SJCRH30 (cell line): ENCODE results near the gene FADS1. TPM values are rescaled to one million over a fixed set of nuclear protein-coding genes. Genes with fewer than 3 reads are reported as not detected.

Experiments used
- DNase-seq, 2 experiments: peaks; one replicate each; pipeline ENCODE4 v3.0.0-alpha.2; 2015 to 2020
- H3K27ac ChIP-seq: fragments of 250-450 bp; sonication (Bioruptor Pico); 2 replicates; pipeline ENCODE4 v1.5.1; 2020; ENCODE audit warnings: mild to moderate bottlenecking, moderate library complexity
- H3K27me3 ChIP-seq: fragments of 250-450 bp; sonication (Bioruptor Pico); 2 replicates; pipeline ENCODE4 v1.5.1; 2020; ENCODE audit warnings: mild to moderate bottlenecking, moderate library complexity
- H3K36me3 ChIP-seq: fragments of 250-450 bp; sonication (Bioruptor Pico); 2 replicates; pipeline ENCODE4 v1.5.1; 2020; ENCODE audit warnings: mild to moderate bottlenecking, moderate library complexity
- H3K4me1 ChIP-seq: fragments of 250-450 bp; sonication (Bioruptor Pico); 2 replicates; pipeline ENCODE4 v1.5.1; 2020; ENCODE audit warnings: mild to moderate bottlenecking, moderate library complexity
- H3K4me3 ChIP-seq: fragments of 250-450 bp; sonication (Bioruptor Pico); 2 replicates; pipeline ENCODE4 v1.5.1; 2020; ENCODE audit warnings: mild to moderate bottlenecking, moderate library complexity
- H3K9me3 ChIP-seq: fragments of 250-450 bp; sonication (Bioruptor Pico); replicated peaks from 2 replicates; pipeline ENCODE4 v1.5.1; 2020; ENCODE audit warnings: mild to moderate bottlenecking, moderate library complexity
- total RNA-seq: library from RNA; depleted of rRNA; stranded (reverse); fragments of >200 nt; shearing (Covaris generic); gene quantifications from 2 replicates; pipeline ENCODE4 v1.2.3, GENCODE V29; 2014

The FADS1 gene
- total RNA-seq, 1 experiment from 2014 or later = 105 TPM

- peaks cover 11% of the 10 kb centered on the region; the same call in 1 of the 2 replicates for H3K4me1 ChIP-seq
- no peak overlapping the region for H3K4me3 ChIP-seq
- H3K9me3 ChIP-seq = no peaks in the 10 kb centered on the region
- H3K27ac ChIP-seq = no peak overlapping the region
- DNase-seq = no peak
- peaks cover 13% of the 10 kb centered on the region for H3K27me3 ChIP-seq
- H3K36me3 ChIP-seq = no peaks in the 10 kb centered on the region
Observed at GRCh38 chr11:61762223-61762615, 54.6 kb downstream of the FADS1 start.

GRCh38 chr11:61761440-61762222 lies 55.2 kb downstream of the FADS1 start:
- H3K27ac ChIP-seq = no peak overlapping the region
- peaks cover 7% of the 10 kb centered on the region; the same call in 1 of the 2 replicates for H3K4me1 ChIP-seq
- no peaks in the 10 kb centered on the region for H3K36me3 ChIP-seq
- H3K27me3 ChIP-seq = peaks cover 13% of the 10 kb centered on the region
- no peak for DNase-seq
- no peak overlapping the region for H3K4me3 ChIP-seq
- no peaks in the 10 kb centered on the region for H3K9me3 ChIP-seq

DNA sequence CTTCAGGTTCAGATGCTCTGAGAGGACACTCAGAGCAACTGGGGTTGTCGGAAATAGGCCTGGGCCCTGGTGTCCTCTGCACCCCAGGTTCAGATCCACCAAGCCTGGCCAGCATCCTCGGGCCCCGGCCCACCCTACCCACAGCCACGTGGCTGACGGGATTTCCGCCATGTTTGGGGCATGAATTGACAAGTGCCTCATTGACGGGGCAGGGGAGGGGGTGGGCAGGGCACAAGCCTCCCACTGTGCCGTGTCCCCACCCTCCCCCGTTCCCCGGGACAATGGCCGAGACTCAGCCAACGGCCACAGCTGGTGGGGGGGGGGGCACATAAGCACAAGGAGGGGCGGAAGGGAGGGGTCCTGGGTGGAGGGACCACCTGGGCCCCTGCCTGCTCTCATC lies 55.9 kb downstream of the FADS1 start:
- no peak for DNase-seq
- Histone ChIP-seq H3K9me3 (no peaks in the 10 kb centered on the region), H3K4me1 (peaks cover under 1% of the 10 kb centered on the region; the same call in 1 of the 2 replicates), H3K27me3 (peaks cover 13% of the 10 kb centered on the region), H3K36me3 (no peaks in the 10 kb centered on the region), H3K27ac (no peak overlapping the region), H3K4me3 (no peak overlapping the region)

- Histone ChIP-seq H3K9me3 (no peaks in the 10 kb centered on the region), H3K27ac (no peak overlapping the region), H3K27me3 (peaks cover 4% of the 10 kb centered on the region), H3K36me3 (no peaks in the 10 kb centered on the region), H3K4me1 (no peaks in the 10 kb centered on the region; the same call in 1 of the 2 replicates), H3K4me3 (no peak overlapping the region)
- DNase-seq = no peak
Observed at GRCh38 chr11:61757213-61757862, 59.5 kb downstream of the FADS1 start.

GRCh38 chr11:61756452-61757212 lies 60.2 kb downstream of the FADS1 start:
- Histone ChIP-seq H3K36me3 (no peaks in the 10 kb centered on the region), H3K4me1 (no peaks in the 10 kb centered on the region; the same call in 1 of the 2 replicates), H3K27ac (no peak overlapping the region), H3K27me3 (no peaks in the 10 kb centered on the region; the same call in 1 of the 2 replicates), H3K4me3 (no peak overlapping the region), H3K9me3 (no peaks in the 10 kb centered on the region)
- no peak for DNase-seq

GRCh38 chr11:61756147-61756451 lies 60.7 kb downstream of the FADS1 start:
- no peak overlapping the region for H3K27ac ChIP-seq
- H3K36me3 ChIP-seq = no peaks in the 10 kb centered on the region
- no peaks in the 10 kb centered on the region; the same call in 1 of the 2 replicates for H3K4me1 ChIP-seq
- no peaks in the 10 kb centered on the region for H3K9me3 ChIP-seq
- H3K27me3 ChIP-seq = no peaks in the 10 kb centered on the region; the same call in 1 of the 2 replicates
- no peak for DNase-seq
- no peak overlapping the region for H3K4me3 ChIP-seq

- Histone ChIP-seq H3K36me3 (no peaks in the 10 kb centered on the region), H3K4me3 (no peak overlapping the region), H3K4me1 (peaks cover 6% of the 10 kb centered on the region; the same call in 1 of the 2 replicates), H3K9me3 (no peaks in the 10 kb centered on the region), H3K27ac (no peak overlapping the region), H3K27me3 (no peaks in the 10 kb centered on the region; the same call in 1 of the 2 replicates)
- no peak for DNase-seq
Observed at GRCh38 chr11:61754534-61755482, 62.0 kb downstream of the FADS1 start.

DNA sequence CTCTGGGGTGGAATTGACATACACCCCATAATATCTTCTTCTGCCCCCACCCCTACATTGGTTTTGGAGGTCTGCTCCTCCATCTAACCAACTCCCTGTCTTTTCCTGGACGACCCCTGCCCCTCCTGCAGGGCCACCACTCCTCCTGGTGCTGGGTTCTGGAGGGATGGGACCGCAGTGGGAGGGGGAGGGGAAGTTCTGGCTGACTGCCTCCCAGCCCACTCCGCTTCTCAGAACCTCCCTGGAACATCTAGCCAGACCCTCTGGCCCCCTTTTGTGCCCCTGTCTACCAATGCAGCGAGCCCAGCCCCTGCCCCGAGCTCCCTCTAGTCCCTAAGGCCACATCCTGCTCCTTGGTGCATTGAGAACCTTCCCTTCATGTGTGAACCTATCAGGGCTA lies 63.1 kb downstream of the FADS1 start:
- peaks cover 13% of the 10 kb centered on the region; the same call in 1 of the 2 replicates for H3K4me1 ChIP-seq
- H3K9me3 ChIP-seq = no peaks in the 10 kb centered on the region
- H3K4me3 ChIP-seq = no peak overlapping the region
- no peaks in the 10 kb centered on the region; the same call in 1 of the 2 replicates for H3K27me3 ChIP-seq
- H3K36me3 ChIP-seq = no peaks in the 10 kb centered on the region
- no peak overlapping the region for H3K27ac ChIP-seq
- no peak for DNase-seq

DNA sequence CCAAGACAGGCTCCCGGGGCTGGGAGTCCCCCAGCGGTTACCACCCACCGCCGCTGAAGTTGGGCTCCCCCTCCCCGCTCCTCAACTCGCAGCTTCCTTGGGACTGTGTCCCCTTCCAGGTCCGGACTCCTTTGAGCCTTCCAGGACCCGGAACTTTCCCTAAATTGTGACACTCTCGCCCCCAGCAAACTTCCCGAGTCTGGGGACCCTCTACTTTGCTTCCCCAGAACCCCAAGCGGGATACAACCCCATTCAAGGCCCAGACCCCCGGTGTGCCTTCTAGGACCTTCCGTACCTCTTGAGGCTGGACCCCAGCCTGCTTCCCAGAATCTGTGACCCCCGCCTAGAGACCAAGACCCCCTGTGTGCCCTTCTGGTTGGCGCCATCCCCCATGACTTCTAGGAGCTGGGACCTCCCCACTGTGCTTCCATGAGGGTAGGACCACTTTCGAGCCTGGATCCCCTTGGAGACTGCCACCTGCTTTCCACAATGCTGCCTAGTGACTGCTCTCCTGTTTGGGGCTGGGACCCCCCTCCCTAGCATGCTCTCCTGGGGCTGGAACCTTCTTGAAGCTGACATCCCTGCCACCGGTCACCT lies 63.8 kb downstream of the FADS1 start:
- Histone ChIP-seq H3K9me3 (no peaks in the 10 kb centered on the region), H3K4me3 (no peak overlapping the region), H3K27ac (no peak overlapping the region), H3K4me1 (peaks cover 13% of the 10 kb centered on the region; the same call in 1 of the 2 replicates), H3K36me3 (no peaks in the 10 kb centered on the region), H3K27me3 (no peaks in the 10 kb centered on the region; the same call in 1 of the 2 replicates)
- no peak for DNase-seq

DNA sequence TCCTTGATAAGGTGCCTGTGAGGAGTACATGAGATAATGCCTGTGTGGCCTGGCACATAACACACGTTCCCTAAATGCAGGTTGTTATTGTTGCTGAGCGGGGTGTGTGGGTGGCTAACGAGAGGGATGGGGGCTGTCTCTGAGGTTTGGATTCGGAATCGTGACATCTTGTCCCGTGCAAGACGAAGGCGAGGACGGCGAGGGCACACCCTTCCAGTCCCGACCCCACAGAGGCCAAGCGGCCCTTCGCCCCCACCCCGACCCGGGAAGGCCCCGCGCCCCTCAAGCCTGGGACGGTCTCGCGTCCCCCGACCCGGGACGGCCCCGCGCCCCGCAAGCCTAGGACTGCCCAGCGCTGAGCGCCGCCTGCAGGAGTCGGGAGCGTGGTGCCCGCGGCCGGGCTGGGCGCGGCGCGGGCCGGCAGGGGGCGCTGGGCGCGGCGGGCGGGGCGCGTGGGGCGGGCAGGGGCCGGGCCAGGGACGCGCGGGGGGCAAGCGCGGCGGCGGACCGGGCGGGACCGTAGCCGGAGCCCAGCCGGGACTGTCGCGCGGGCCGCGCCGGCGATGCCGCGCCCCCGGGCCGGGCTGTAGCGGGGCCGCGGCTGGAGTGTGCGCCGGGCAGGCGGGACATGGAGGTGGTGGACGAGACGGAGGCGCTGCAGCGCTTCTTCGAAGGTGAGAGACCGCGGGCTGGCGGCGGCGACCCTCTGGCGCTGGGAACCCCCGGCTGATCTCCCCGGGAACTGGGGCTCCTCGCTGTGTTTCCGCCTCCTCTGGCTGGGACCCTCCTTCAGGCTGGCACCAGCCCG lies 64.5 kb downstream of the FADS1 start, which contains the start of gene MYRF:
Gene MYRF (plus strand): TSS at position 520 of the 808 bp plus-strand sequence. CDS start 109 bp downstream, at position 629.
- no peaks in the 10 kb centered on the region for H3K27me3 ChIP-seq
- H3K9me3 ChIP-seq = no peaks in the 10 kb centered on the region
- H3K4me1 ChIP-seq = peaks cover 13% of the 10 kb centered on the region; the same call in 1 of the 2 replicates
- no peak within 1 kb of the TSS for H3K27ac ChIP-seq
- DNase-seq = no peak
- H3K36me3 ChIP-seq = no peaks in the 10 kb centered on the region
- H3K4me3 ChIP-seq = no peak within 1 kb of the TSS

- no peak for DNase-seq
- no peaks in the 10 kb centered on the region for H3K9me3 ChIP-seq
- peaks cover 13% of the 10 kb centered on the region; the same call in 1 of the 2 replicates for H3K4me1 ChIP-seq
- no peak overlapping the region for H3K27ac ChIP-seq
- no peaks in the 10 kb centered on the region for H3K36me3 ChIP-seq
- H3K4me3 ChIP-seq = no peak overlapping the region
- no peaks in the 10 kb centered on the region for H3K27me3 ChIP-seq
Observed at GRCh38 chr11:61751384-61751783, 65.4 kb downstream of the FADS1 start.

DNA sequence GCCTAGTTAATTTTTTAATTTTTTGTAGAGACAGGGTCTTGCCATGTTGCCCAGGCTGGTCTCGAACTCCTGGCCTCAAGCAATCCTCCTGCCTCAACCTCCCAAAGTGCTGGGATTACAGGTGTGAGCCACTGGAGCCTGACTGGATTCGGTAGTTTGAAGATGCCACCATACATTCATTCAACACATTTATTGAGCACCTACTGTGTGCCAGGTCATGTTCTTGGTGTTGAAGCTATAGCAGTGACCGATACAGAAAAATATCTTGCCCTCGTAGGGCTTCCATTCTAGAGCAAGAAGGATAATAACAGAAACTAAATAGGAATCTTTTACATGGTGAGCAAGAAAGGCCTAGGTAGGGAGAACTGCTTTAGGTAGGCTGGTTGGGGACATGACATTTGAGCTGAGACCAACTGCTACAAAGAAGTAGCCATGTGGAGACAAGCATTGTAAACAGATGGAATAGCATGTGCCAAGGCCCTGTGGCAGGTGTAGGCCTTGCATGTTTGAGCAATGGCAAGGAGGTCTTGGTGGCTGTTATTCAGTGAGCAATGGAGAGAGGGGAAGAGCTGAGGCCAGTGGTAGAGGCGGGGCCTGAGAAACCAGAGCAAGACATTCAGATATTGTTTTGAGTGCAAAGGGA lies 66.1 kb downstream of the FADS1 start:
- H3K4me1 ChIP-seq = peaks cover 13% of the 10 kb centered on the region; the same call in 1 of the 2 replicates
- no peak overlapping the region for H3K27ac ChIP-seq
- H3K27me3 ChIP-seq = no peaks in the 10 kb centered on the region
- no peaks in the 10 kb centered on the region for H3K36me3 ChIP-seq
- DNase-seq = no peak
- no peaks in the 10 kb centered on the region for H3K9me3 ChIP-seq
- H3K4me3 ChIP-seq = no peak overlapping the region
